Endothelial cell of umbilical vein (primary cell): ENCODE results near the gene PIK3AP1. TPM values are rescaled to one million over a fixed set of nuclear protein-coding genes. Genes with fewer than 3 reads are reported as not detected.

Experiments
- BruUV-seq: library from RNA; stranded (reverse); fragments of 400-500 nt; replicated peaks from 2 replicates; lab custom pipeline; 2021; lab: Mats Ljungman, UMichigan
- CTCF ChIA-PET: fragments of 300-600, 350-600 bp; sonication (Branson Sonifier 250); formaldehyde crosslinking; loops from one replicate; lab custom pipeline; 2021; ENCODE audit warnings: antibody characterized with exemption, inconsistent platforms; lab: Charles Lee
- POLR2A ChIA-PET: fragments of 300-600, 350-600 bp; sonication (Branson Sonifier 250); formaldehyde crosslinking; loops from one replicate; lab custom pipeline; 2021; ENCODE audit warnings: antibody characterized with exemption, inconsistent platforms; lab: Charles Lee
- DNase-seq: peaks from one replicate; pipeline ENCODE4 v3.0.0-alpha.2; 2011; ENCODE audit warnings: low read depth, low spot score
- FAIRE-seq: peaks from 2 replicates; lab custom pipeline; 2011; peaks lifted over from hg19 to GRCh38; lab: Jason Lieb, UNC
- H2AFZ ChIP-seq: 2 replicates; pipeline ENCODE4 v1.6.0; 2012; ENCODE audit warnings: low read depth, low read length, control low read depth, inconsistent platforms
- H3K27ac ChIP-seq: 2 replicates; pipeline ENCODE4 v1.5.1; 2011; ENCODE audit warnings: low read depth, mild to moderate bottlenecking, control low read depth, low read length, moderate library complexity; ENCODE audit not compliant: insufficient read depth
- H3K27me3 ChIP-seq, 2 experiments: 2 replicates each; pipeline versions ENCODE4 v1.6.0 to v1.6.1; 2011; ENCODE audit warnings: low read length in 2 of 2, mixed read lengths in 1 of 2; ENCODE audit not compliant: control insufficient read depth in 2 of 2, insufficient read depth in 2 of 2
- H3K36me3 ChIP-seq, 2 experiments: 2 replicates in 1 of 2; 3 replicates in 1 of 2; pipeline ENCODE4 v1.5.1; 2011; ENCODE audit warnings: low read length in 2 of 2, mild to moderate bottlenecking in 1 of 2, moderate library complexity in 1 of 2; ENCODE audit not compliant: control insufficient read depth in 2 of 2, insufficient read depth in 2 of 2; ENCODE audit errors: extremely low read depth in 1 of 2
- H3K4me1 ChIP-seq: 3 replicates; pipeline ENCODE4 v1.5.1; 2011; ENCODE audit warnings: mild to moderate bottlenecking, low read length; ENCODE audit not compliant: control insufficient read depth, insufficient read depth; ENCODE audit errors: extremely low read depth
- H3K4me2 ChIP-seq: 2 replicates; pipeline ENCODE4 v1.6.1; 2011; ENCODE audit warnings: low read length, control low read depth, mixed read lengths; ENCODE audit not compliant: insufficient read depth
- H3K4me3 ChIP-seq, 3 experiments: fragments of 200-600 bp in 1 of 3; sonication (generic), shearing (Covaris generic) in 1 of 3; replicated peaks in 1 of 3; 2 replicates each; pipeline ENCODE4 v1.5.1; 2011 to 2016; ENCODE audit warnings: control low read depth in 3 of 3, low read length in 3 of 3, mild to moderate bottlenecking in 2 of 3, inconsistent platforms in 1 of 3, low read depth in 1 of 3, moderate library complexity in 1 of 3; ENCODE audit not compliant: insufficient read depth in 1 of 3
- H3K79me2 ChIP-seq: 2 replicates; pipeline ENCODE4 v1.6.0; 2012; ENCODE audit warnings: low read length, inconsistent platforms; ENCODE audit not compliant: control insufficient read depth, insufficient read depth
- H3K9ac ChIP-seq: replicated peaks from 2 replicates; pipeline ENCODE3; 2011; ENCODE audit warnings: low read length, control low read depth; ENCODE audit not compliant: insufficient read depth; ENCODE audit errors: extremely low read depth
- H3K9me1 ChIP-seq: replicated peaks from 3 replicates; pipeline ENCODE4 v1.6.0; 2011; ENCODE audit warnings: mild to moderate bottlenecking, low read length; ENCODE audit not compliant: control insufficient read depth, insufficient read depth; ENCODE audit errors: extremely low read depth
- H3K9me3 ChIP-seq: replicated peaks from 2 replicates; pipeline ENCODE4 v1.5.1; 2012; ENCODE audit warnings: low read length, inconsistent platforms; ENCODE audit not compliant: control insufficient read depth, insufficient read depth
- H4K20me1 ChIP-seq: replicated peaks from 2 replicates; pipeline ENCODE3; 2011; ENCODE audit warnings: mild to moderate bottlenecking, low read length; ENCODE audit not compliant: control insufficient read depth, insufficient read depth; ENCODE audit errors: extremely low read depth
- CTCF ChIP-seq, 2 donors: IDR thresholded peaks; 1 replicate in 1 of 2; 2 replicates in 1 of 2; pipeline ENCODE4 v1.5.1; 2011; ENCODE audit warnings: low read length in 2 of 2, mild to moderate bottlenecking in 2 of 2, moderate library complexity in 2 of 2, control low read depth in 1 of 2, inconsistent platforms in 1 of 2, low read depth in 1 of 2; ENCODE audit not compliant: insufficient read depth in 1 of 2; ENCODE audit errors: extremely low read depth in 1 of 2
- EZH2 ChIP-seq: IDR thresholded peaks from 2 replicates; pipeline ENCODE4 v1.6.1; 2012; ENCODE audit warnings: borderline replicate concordance, low read depth, mild to moderate bottlenecking, moderate library complexity, low read length, inconsistent platforms; ENCODE audit not compliant: severe bottlenecking
- FOS ChIP-seq: IDR thresholded peaks from 2 replicates; pipeline ENCODE4 v1.6.1; 2011; ENCODE audit warnings: mild to moderate bottlenecking, low read length, moderate library complexity, borderline replicate concordance; ENCODE audit not compliant: insufficient read depth
- GATA2 ChIP-seq: IDR thresholded peaks from 2 replicates; pipeline ENCODE4 v1.7.0; 2011; ENCODE audit warnings: low read depth, mild to moderate bottlenecking, moderate library complexity, mixed read lengths, low read length; ENCODE audit not compliant: insufficient read length, insufficient read depth
- JUN ChIP-seq: IDR thresholded peaks from 2 replicates; pipeline ENCODE4 v1.6.1; 2011; ENCODE audit warnings: borderline replicate concordance, low read depth; ENCODE audit not compliant: insufficient read length, insufficient read depth
- MAX ChIP-seq: IDR thresholded peaks from 2 replicates; pipeline ENCODE4 v1.6.1; 2011; ENCODE audit not compliant: insufficient read depth, insufficient read length
- MYC ChIP-seq: IDR thresholded peaks from one replicate; pipeline ENCODE4 v1.6.1; 2011; ENCODE audit warnings: mild to moderate bottlenecking, low read depth, low read length
- POLR2A ChIP-seq: IDR thresholded peaks from 2 replicates; pipeline ENCODE4 v1.6.1; 2012; ENCODE audit warnings: low read depth, mild to moderate bottlenecking, control low read depth, low read length
- POLR2AphosphoS5 ChIP-seq: IDR thresholded peaks from 2 replicates; pipeline ENCODE4 v1.6.1; 2012; ENCODE audit warnings: low read depth, mild to moderate bottlenecking, control low read depth, low read length, moderate library complexity; ENCODE audit not compliant: insufficient read depth
- dilution Hi-C: fragments of 300-500 bp; cut with MboI; formaldehyde crosslinking; loops from one replicate; pipeline ENCODE4 v1.15.0; 2019; ENCODE audit warnings: low sequenced_read_pairs; ENCODE audit not compliant: extremely low pct_ligation_motif_present
- intact Hi-C: fragments of 100-400 bp; cut with micrococcal nuclease; formaldehyde crosslinking; loops from one replicate; pipeline ENCODE4 v1.10.0; 2022
- polyA plus RNA-seq, 4 experiments: library from polyadenylated mRNA; depleted of rRNA in 3 of 4; stranded (reverse) in 3 of 4; unstranded in 1 of 4; fragments of >200 nt; gene quantifications; 2 replicates each; pipeline versions ENCODE4 v1.2.1 to v1.2.3, GENCODE V29; 2011 to 2012; ENCODE audit warnings: missing spikeins in 1 of 4
- total RNA-seq: library from RNA; stranded (reverse); gene quantifications from 2 replicates; pipeline ENCODE4 v1.2.3, GENCODE V29; 2021

Gene PIK3AP1
- total and polyA plus RNA-seq, 2 donors (not counting 3 experiments of a cell fraction or from before 2014, with no cell fraction given): 0.04 TPM; not detected in 1

DNA sequence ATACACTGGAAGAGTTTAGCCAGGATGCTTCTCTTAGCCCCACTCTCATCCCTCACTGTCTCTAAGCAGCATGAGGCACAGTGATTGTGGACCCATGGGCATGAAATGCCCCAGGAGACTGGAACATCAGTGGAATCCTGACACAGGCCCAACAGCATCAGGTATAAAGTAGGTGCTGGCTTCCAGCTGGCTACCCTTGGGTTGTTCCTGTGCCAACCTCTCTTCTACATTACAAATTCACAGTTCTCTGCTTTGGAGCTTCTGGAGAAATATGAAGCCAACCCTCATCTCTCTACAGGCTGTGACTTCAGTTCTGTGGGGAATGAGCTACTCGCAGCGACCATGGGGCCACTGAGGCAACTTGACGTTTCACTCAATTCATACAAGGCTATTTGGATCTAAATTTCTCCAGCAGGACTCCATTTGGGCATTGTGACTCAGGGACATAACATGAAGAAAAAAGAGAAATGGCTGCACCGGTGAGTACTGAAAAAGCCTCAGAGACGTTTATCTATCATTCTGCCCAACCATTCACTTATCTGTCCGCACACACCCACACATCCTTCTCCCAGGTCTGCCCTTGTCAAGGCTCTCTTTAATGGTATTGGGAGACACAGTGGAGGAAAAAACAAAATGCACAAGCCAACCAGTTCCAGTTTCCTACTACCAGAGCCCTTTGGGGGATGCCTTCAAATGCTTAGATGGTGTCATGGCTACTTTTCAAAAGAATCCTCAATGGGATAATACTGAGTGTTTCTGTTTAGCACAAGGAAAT is 98.1 kb downstream of the PIK3AP1 start:
- Histone ChIP-seq H2AFZ (no peak overlapping the region), H3K79me2 (no peaks in the 10 kb centered on the region), H3K36me3 (no peaks in the 10 kb centered on the region), H3K4me2 (no peak overlapping the region), H3K9me3 (no peaks in the 10 kb centered on the region), H3K27ac (no peak overlapping the region), H4K20me1 (no peaks in the 10 kb centered on the region), H3K4me1 (no peaks in the 10 kb centered on the region), H3K4me3 (no peak overlapping the region), H3K27me3 (no peaks in the 10 kb centered on the region), H3K9ac (no peak overlapping the region), H3K9me1 (no peaks in the 10 kb centered on the region)
- intact Hi-C loops: no loop called here
- DNase-seq: no peak
- ChIA-PET POLR2A (no interaction called here), CTCF (interaction anchor here (3.0 kb wide), 1 partner anchor 18 kb away, joined by 8 read pairs; no protein-coding TSS in a partner anchor)
- no TSS peak for BruUV-seq
- FAIRE-seq: no peak
- dilution Hi-C loops: no loop called here
- no peak for TF ChIP-seq GATA2
- no peak for TF ChIP-seq EZH2
- TF ChIP-seq MYC: no peak
- TF ChIP-seq CTCF (IDR thresholded peaks at IDR 0.05; ENCODE audit: extremely low read depth in 1 of 2, insufficient read depth in 1 of 2, low read depth in 1 of 2, low read length in 2 of 2): no peak
- no peak for TF ChIP-seq JUN
- no peak for TF ChIP-seq POLR2A
- no peak for TF ChIP-seq FOS
- TF ChIP-seq POLR2AphosphoS5: no peak
- no peak for TF ChIP-seq MAX
